ENCODE results near the gene SP100. TPM values are rescaled to one million over a fixed set of nuclear protein-coding genes. Genes with fewer than 3 reads are reported as not detected.

SP100 gene
- total and polyA plus RNA-seq, 2 of the 8 experiments (the other 6 are each of a cell fraction or from before 2014, with no cell fraction given): 0.06 to 1.1 TPM

GRCh38 chr2:230416061-230416721 lies at the start of gene SP100 (continued):
- TF ChIP-seq CHD7 (IDR thresholded peaks at IDR 0.05; ENCODE audit: insufficient replicate concordance, low read length) (no peak), EZH2 (IDR thresholded peaks at IDR 0.05; ENCODE audit: low read depth, low read length, severe bottlenecking) (no peak), EP300 (IDR thresholded peaks at IDR 0.05; ENCODE audit: borderline replicate concordance in 1 of 2, low read depth in 2 of 2, low read length in 2 of 2) (no peak), CREB1 (IDR thresholded peaks at IDR 0.05) (no peak), TBP (IDR thresholded peaks at IDR 0.05; ENCODE audit: low read depth, low read length) (no peak), HDAC2 (IDR thresholded peaks at IDR 0.05; ENCODE audit: borderline replicate concordance in 1 of 2, low read depth in 2 of 2, low read length in 2 of 2) (no peak), CTCF (IDR thresholded peaks at IDR 0.05; ENCODE audit: control extremely low read depth in 1 of 3, insufficient read depth in 1 of 3, low read depth in 1 of 3, low read length in 3 of 3) (no peak)
